Measurements from ENCODE around the gene ASMTL. TPM values are rescaled to one million over a fixed set of nuclear protein-coding genes. Genes with fewer than 3 reads are reported as not detected.
"Not testable (repeated sequence)": the region's sequence is repeated elsewhere in the genome, so short reads cannot be mapped to it uniquely, and the experiment has no call there.

ASMTL gene
- total RNA-seq, 1 experiment from 2014 or later: 3.1 TPM

DNA sequence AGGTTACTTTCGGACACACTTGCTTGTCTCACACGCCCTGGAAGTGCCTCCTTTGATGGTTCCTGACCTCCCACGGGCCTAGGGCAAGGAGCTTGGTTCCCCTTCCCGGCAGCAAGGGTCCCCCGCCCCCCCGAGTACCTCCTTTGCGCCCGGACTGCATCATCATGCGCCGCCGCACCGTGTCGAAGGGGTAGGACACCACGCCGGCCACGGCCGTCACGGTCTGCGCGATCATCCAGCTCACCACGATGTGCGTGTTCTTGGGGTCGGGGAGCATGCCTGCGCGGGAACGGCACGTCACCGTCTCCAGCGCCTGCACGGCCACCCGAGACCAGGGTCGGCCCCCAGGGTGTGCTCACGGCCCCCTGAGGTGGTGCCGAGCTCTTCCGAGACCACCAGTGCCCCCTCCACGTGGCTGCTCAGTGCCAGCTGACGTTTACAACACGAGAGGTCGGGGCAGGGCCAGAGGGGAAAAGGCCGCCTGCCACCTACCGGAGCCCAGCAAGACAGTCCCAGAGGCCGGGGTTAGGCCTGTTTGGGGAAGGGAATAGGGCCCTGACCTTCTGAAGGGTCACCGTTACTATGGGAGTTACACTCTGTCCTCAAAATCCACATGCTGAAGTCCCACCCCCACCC lies 65.5 kb downstream of the ASMTL start:
- in situ Hi-C loops (cut with HindIII; ENCODE audit: low pct_unique_long_range_greater_than_20kb, low sequenced_read_pairs): no loop called here
- no peak for DNase-seq (ENCODE audit: low read depth, low spot score)

- in situ Hi-C loops (cut with HindIII; ENCODE audit: low pct_unique_long_range_greater_than_20kb, low sequenced_read_pairs): no loop called here
- DNase-seq (ENCODE audit: low read depth, low spot score): no peak
Observed at GRCh38 chrX:1386338-1387127, 66.2 kb downstream of the ASMTL start.

DNA sequence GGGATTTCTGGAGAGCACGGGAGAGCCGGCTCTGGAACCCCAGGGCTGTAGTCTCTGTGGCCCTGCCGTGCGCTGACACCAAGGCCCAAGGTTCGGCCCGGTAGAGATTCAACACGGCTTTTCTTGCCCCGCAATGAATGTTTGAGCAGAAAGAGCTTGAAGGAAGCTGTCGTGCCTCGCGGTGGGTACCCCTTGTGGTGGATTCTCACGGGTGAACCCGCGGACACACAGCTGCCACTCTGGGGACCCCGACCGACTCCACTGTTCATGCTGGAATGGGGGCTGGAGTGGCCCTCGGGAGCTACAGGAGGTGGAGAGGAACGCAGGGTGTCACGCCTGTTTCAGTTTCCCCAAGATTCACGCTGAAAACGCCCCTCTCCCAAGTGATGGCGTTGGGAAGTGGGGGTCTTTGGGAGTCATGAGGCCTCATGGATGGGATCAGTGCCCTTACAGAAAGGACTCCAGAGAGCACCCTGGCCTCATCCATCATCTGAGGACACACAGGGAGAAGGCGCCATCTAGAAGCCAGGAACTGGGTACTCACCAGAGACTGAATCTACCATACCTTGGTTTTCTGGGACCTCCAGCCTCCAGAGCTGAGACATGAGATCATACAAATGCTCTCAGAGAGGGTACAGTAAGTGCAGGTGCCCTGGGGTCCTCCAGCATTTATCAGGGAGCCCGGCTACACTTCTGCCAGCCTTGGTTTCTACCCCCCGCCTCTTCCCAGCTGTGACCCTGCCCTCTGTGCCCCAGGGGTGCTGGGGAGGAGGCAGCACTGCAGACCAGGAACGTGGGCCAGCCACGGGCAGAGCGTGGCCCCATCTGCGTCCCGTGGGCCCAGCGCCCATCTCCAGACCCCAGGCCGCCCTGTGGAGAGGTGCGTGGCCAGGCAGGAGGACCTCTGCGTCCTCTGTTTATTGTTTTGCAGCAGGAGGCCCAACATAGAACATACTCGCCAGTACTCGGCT lies 67.2 kb downstream of the ASMTL start:
- in situ Hi-C loops (cut with HindIII; ENCODE audit: low pct_unique_long_range_greater_than_20kb, low sequenced_read_pairs): no loop called here
- DNase-seq (ENCODE audit: low read depth, low spot score): no peak

DNA sequence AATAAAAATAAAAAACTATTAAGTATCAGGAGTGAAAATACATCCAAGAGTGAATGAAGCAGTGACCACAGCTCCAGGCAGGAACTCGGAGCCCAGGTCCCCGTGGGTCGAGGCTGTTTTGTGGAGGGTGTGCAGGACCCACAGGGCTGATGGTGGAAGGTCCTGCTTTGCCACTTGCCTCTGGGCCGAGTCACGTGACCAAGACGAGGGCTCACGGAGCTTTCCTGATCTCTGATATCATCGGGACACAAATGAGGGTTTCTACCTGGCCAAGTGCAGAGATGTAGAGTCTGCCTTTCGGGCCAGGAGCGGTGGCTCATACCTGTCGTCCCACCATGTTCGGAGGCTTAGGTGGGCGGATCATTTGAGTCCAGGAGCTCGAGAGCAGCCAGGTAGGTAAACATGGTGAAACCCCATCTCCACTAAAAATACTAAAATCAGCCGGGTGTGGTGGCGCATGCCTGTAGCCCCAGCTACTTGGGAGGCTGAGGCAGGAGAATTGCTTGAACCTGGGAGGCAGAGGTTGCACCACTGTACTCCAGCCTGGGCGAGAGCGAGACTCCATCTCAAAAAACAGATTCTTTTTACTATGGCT lies 68.0 kb downstream of the ASMTL start:
- in situ Hi-C loops (cut with HindIII; ENCODE audit: low pct_unique_long_range_greater_than_20kb, low sequenced_read_pairs): no loop called here
- peak; percentile 33 for DNase-seq (ENCODE audit: low read depth, low spot score)

DNA sequence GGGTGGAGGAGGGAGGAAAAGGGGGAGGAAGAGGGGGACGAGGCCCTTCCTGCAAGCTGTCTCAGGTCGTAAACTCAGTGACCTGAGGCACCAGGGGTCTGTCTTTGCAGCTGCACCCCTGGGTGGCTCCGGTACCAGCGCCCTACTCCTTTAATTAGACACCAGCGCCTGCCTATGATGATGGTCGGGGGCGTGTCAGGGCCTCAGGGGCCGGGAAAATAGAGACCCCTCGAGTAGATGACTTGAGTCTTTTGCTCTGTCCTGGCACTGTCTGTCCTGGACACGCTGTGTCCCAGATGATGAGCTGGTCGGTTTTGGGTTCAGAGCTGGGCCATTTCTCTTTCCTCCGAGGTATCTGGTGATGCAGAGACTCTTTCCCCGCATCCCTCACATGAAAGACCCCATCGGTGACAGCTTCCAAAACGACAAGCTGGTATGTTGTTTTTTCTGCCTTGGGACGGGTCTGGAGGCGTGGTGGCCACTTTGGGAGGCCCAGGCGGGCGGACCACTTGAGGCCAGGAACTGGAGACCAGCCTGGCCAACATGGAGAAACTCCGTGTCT lies 72.0 kb downstream of the ASMTL start:
- DNase-seq (ENCODE audit: low read depth, low spot score): no peak
- in situ Hi-C loops (cut with HindIII; ENCODE audit: low pct_unique_long_range_greater_than_20kb, low sequenced_read_pairs): no loop called here

GRCh38 chrX:1378306-1378759 lies 74.4 kb downstream of the ASMTL start:
- in situ Hi-C loops (cut with HindIII; ENCODE audit: low pct_unique_long_range_greater_than_20kb, low sequenced_read_pairs): no loop called here
- no peak for DNase-seq (ENCODE audit: low read depth, low spot score)

- DNase-seq (ENCODE audit: low read depth, low spot score): no peak
- in situ Hi-C loops (cut with HindIII; ENCODE audit: low pct_unique_long_range_greater_than_20kb, low sequenced_read_pairs): no loop called here
Observed at GRCh38 chrX:1368385-1368698, 84.4 kb downstream of the ASMTL start.

GRCh38 chrX:1366363-1366762 lies 86.3 kb downstream of the ASMTL start:
- in situ Hi-C loops (cut with HindIII; ENCODE audit: low pct_unique_long_range_greater_than_20kb, low sequenced_read_pairs); DNase-seq (ENCODE audit: low read depth, low spot score): not testable (repeated sequence)

DNA sequence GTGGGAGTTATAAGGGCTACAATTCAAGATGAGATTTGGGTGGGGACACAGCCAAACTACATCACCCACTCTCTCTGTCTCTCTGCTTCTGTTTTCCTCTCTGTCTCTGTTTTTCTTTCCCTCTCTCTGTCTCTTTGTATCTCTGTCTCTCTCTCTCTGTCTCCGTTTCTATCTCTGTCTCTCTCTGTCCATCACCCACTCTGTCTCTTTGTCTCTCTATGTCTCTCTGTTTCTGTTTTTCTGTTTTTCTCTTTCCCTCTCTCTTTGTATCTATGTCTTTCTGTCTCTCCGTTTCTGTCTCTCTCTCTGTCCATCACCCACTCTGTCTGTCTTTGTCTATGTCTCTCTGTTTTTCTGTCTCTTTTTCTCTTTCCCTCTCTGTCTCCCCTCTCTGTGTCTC lies 90.8 kb downstream of the ASMTL start:
- DNase-seq (ENCODE audit: low read depth, low spot score): no peak
- in situ Hi-C loops (cut with HindIII; ENCODE audit: low pct_unique_long_range_greater_than_20kb, low sequenced_read_pairs): no loop called here

GRCh38 chrX:1361275-1361674 lies 91.4 kb downstream of the ASMTL start:
- in situ Hi-C loops (cut with HindIII; ENCODE audit: low pct_unique_long_range_greater_than_20kb, low sequenced_read_pairs): no loop called here

GRCh38 chrX:1360171-1360570 lies 92.5 kb downstream of the ASMTL start:
- no peak for DNase-seq (ENCODE audit: low read depth, low spot score)
- in situ Hi-C loops (cut with HindIII; ENCODE audit: low pct_unique_long_range_greater_than_20kb, low sequenced_read_pairs): no loop called here

More at GRCh38 chrX:1361275-1361674, 91.4 kb downstream of the ASMTL start:
- DNase-seq (ENCODE audit: low read depth, low spot score): no peak

DNA sequence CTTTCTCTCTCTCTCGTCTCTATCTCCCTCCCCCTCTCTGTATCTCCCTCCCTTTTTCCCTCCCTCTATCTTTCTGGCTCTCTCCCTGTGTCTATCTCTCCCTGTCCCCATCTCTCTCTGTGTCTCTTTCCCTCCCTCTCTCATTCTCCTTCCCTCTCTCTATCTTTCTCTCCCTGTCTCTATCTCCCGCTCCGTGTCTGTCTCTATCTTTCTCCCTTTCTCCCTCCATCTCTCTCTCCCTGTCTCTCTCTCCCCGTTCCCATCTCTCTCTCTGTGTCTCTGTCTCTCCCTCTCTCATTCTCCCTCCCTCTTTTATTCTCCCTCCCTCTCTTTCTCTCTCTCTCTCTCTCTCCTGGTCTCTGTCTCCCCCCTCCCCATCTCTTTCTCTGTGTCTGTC lies 93.2 kb downstream of the ASMTL start:
- in situ Hi-C loops (cut with HindIII; ENCODE audit: low pct_unique_long_range_greater_than_20kb, low sequenced_read_pairs): no loop called here
- no peak for DNase-seq (ENCODE audit: low read depth, low spot score)

DNA sequence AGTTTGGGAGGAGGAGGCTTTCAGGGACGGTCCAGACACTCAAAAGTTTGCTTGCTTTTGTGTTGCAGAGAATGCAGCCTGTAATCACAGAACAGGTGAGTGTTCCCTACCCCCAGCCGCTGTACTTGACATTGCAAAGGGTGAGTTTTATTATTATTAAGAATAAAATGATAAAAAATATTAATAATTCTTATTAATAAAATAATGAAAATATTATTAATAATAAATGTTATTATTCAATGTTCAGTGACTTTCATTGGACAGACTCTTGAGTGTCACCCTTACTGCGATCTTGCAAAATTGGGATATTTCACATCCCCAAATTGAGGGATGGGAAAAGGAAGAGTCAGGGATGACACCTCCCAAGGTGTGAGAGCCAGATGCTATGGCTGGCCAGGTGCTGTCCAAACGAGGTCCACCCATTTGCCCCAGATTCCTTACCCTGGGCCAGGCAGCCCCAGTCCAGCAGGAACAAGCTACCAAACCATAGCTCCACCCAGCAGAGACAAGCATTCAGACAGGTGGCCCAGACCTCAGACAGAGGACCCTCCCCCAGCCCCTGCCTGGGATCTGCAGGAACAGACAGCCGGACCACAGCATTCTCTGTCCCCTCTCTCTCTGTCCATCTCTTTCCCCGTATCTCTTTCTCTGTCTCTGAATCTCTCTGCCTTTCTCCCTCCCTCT lies 93.8 kb downstream of the ASMTL start:
- in situ Hi-C loops (cut with HindIII; ENCODE audit: low pct_unique_long_range_greater_than_20kb, low sequenced_read_pairs): no loop called here
- DNase-seq (ENCODE audit: low read depth, low spot score): no peak

DNA sequence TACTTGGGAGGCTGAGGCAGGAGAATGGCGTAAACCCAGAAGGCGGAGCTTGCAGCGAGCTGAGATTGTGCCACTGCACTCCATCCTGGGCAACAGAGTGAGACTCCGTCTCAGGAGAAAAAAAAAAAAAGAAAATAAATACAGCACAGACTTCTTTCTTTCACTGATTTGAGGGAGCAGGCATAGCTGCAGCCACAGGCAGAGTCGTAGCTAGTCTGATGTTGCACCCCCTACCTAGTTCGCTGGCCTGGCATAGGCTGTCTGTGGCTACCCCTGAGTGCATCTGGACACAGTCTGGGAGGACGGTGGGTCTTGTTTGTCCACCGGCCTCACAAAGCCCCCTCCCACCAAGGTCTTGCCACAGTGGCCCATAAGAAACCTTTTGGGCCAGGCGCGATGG lies 94.7 kb downstream of the ASMTL start:
- no peak for DNase-seq (ENCODE audit: low read depth, low spot score)
- in situ Hi-C loops (cut with HindIII; ENCODE audit: low pct_unique_long_range_greater_than_20kb, low sequenced_read_pairs): no loop called here

DNA sequence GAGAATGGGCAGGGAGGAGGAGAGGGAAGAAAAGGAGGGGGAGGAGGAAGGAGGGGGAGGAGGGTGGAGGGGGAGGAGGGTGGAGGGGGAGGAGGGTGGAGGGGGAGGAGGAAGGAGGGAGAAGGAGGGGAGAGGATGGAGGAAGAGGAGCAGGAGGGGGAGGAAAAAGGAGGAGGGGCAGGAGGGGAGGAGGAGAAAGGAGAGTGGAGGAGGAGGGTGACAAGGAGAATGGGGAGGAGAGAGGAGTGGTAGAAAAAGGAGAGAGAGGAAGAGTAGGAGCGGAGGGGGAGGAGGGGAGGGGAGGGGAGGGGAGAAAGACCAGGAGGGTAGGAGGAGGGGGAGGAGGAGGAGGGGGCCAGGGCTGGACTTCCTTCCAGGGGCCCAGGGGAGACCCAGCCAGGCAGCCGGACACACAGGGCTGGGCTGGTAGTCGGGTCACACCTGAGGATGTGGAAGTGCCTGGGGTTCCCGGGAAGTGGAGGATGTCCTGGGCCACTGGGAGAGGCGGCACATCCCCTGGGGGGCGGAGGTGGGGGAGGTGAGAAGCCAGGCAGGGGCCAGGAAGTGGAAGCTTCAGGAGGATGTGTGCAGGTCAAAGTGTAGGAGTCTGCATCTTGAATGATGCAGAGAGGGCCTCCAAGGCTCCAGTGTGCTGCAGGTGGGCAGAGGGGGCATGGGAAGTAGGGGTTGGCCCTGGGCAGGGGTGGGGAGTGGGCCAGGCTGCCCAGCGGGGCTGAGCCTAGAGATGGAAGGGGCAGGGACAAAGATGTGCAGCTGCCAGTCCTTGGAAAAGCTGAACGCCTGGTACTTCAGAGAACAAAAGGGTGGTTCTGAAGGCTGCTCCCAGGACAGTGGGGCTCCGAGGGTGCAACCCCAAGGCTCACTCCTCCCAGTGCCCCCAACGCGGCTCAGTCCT lies 97.3 kb downstream of the ASMTL start:
- in situ Hi-C loops (cut with HindIII; ENCODE audit: low pct_unique_long_range_greater_than_20kb, low sequenced_read_pairs): no loop called here
- DNase-seq (ENCODE audit: low read depth, low spot score): no peak

Data from SK-MEL-5 (cell line).